Measurements from ENCODE around the gene TMEM86B.
"Not testable (repeated sequence)": the region's sequence is repeated elsewhere in the genome, so short reads cannot be mapped to it uniquely, and the experiment has no call there.

The TMEM86B gene

GRCh38 chr19:55240713-55241020, 12.1 kb upstream of the TMEM86B start:
- DNase-seq, result no peak

GRCh38 chr19:55239004-55239403, 10.4 kb upstream of the TMEM86B start:
- DNase-seq, result no peak

- DNase-seq, result no peak
Measured at GRCh38 chr19:55238030-55238429, 9.5 kb upstream of the TMEM86B start.

- no peak for DNase-seq
Measured at GRCh38 chr19:55232986-55233385, 4.4 kb upstream of the TMEM86B start.

- no peak for DNase-seq
Measured at GRCh38 chr19:55232286-55232602, 3.7 kb upstream of the TMEM86B start.

- DNase-seq, result no peak
Measured at GRCh38 chr19:55231391-55232285, 3.1 kb upstream of the TMEM86B start.

GRCh38 chr19:55230780-55231179, 2.2 kb upstream of the TMEM86B start:
- no peak for DNase-seq

GRCh38 chr19:55230329-55230728, 1.8 kb upstream of the TMEM86B start:
- no peak for DNase-seq

- no peak for DNase-seq
Measured at GRCh38 chr19:55229789-55230182, 1.2 kb upstream of the TMEM86B start.

- DNase-seq, result no peak
Measured at GRCh38 chr19:55229145-55229788, 704 bp upstream of the TMEM86B start.

GRCh38 chr19:55228015-55228391, 560 bp downstream of the TMEM86B start:
- DNase-seq, result no peak

- no peak for DNase-seq
Measured at GRCh38 chr19:55227241-55228014, 1.1 kb downstream of the TMEM86B start.

GRCh38 chr19:55226788-55227187, 1.8 kb downstream of the TMEM86B start:
- no peak for DNase-seq

GRCh38 chr19:55226273-55226672, 2.3 kb downstream of the TMEM86B start:
- no peak for DNase-seq

GRCh38 chr19:55225415-55225958, 3.1 kb downstream of the TMEM86B start:
- no peak for DNase-seq

GRCh38 chr19:55224679-55225414, 3.7 kb downstream of the TMEM86B start:
- not testable (repeated sequence) for DNase-seq

GRCh38 chr19:55224038-55224665, 4.4 kb downstream of the TMEM86B start:
- no peak for DNase-seq

GRCh38 chr19:55223291-55224037, 5.1 kb downstream of the TMEM86B start:
- DNase-seq, result no peak

- DNase-seq, result no peak
Measured at GRCh38 chr19:55220525-55220924, 8.0 kb downstream of the TMEM86B start.

- peak; percentile 95 for DNase-seq
Measured at GRCh38 chr19:55216461-55217198, 11.9 kb downstream of the TMEM86B start.

GRCh38 chr19:55213547-55213946, 15.0 kb downstream of the TMEM86B start:
- DNase-seq, result no peak

All from NCI-H526 treated with DMSO at 0.1 percent for 48 hours (cell line).